ENCODE data around the gene MINDY3.

Gene MINDY3

GRCh38 chr10:15738270-15738925, 121.9 kb downstream of the MINDY3 start:
- no peak for DNase-seq (ENCODE audit: low spot score)

GRCh38 chr10:15737656-15738055, 122.7 kb downstream of the MINDY3 start:
- DNase-seq (ENCODE audit: low spot score), result no peak

- DNase-seq (ENCODE audit: low spot score), result no peak
These were observed 124.5 kb downstream of the MINDY3 start for GRCh38 chr10:15735763-15736162.

GRCh38 chr10:15730341-15730740, 130.0 kb downstream of the MINDY3 start:
- DNase-seq (ENCODE audit: low spot score), result no peak

GRCh38 chr10:15729890-15730289, 130.4 kb downstream of the MINDY3 start:
- DNase-seq (ENCODE audit: low spot score), result no peak
